HG03432 (cell line): Measurements from ENCODE around the gene CTNND1.
A peak's percentile ranks its signal among the peaks of the same experiment; 100 is the strongest.
"Not testable (repeated sequence)": the region's sequence is repeated elsewhere in the genome, so short reads cannot be mapped to it uniquely, and the experiment has no call there.

Experiments
- ATAC-seq: cut with Tn5 transposase; IDR thresholded peaks from one replicate; pipeline ENCODE4 v1.9.1; 2021; ENCODE audit warnings: mild to moderate bottlenecking, moderate library complexity; ENCODE audit not compliant: unreplicated experiment

The CTNND1 gene

GRCh38 chr11:57791321-57792059 lies 29.9 kb downstream of the CTNND1 start:
- no peak for ATAC-seq

DNA sequence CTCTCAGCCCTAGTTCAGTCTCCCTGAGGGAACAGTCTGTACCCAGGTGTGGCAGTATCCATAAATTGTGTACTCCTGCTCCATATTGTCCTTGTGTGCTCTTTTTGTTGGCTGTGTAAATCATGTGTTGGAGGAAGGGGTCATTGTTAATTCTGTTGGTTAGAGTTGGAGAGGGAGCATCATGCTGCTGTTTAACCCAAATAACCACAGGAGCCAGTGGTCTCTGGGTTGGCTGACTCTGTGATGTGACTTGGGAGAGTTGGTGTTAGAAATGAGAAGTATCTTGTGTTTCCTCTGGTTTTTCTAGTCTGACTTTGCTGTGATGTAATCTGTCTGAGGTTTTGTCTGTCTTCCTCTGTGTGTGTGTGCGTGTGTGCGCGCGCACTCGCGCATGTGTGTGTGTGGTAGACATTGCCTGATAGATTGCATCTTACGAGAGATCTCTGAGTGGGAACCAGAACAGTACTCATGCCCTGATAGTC lies 30.5 kb downstream of the CTNND1 start:
- peak; percentile 82 for ATAC-seq

DNA sequence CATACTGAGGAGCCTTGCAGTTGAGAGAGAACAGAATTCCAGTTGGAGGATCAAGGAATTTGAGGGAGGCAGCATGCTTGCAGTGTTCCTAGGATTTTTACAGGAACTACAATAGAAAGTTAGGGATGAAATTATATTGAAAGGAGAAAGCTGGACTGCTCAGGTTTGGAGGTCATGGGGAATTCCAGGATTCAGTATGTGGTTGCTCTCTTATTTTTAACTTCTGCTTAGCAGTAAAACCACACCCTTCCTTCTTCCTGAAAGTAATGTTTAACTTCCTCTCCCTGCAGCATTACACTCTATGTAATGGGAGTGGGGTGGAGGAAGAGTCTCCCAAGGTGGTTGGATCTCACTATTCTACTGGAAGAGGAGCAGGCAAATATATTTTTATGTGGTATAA lies 31.3 kb downstream of the CTNND1 start:
- ATAC-seq = peak; percentile 31

DNA sequence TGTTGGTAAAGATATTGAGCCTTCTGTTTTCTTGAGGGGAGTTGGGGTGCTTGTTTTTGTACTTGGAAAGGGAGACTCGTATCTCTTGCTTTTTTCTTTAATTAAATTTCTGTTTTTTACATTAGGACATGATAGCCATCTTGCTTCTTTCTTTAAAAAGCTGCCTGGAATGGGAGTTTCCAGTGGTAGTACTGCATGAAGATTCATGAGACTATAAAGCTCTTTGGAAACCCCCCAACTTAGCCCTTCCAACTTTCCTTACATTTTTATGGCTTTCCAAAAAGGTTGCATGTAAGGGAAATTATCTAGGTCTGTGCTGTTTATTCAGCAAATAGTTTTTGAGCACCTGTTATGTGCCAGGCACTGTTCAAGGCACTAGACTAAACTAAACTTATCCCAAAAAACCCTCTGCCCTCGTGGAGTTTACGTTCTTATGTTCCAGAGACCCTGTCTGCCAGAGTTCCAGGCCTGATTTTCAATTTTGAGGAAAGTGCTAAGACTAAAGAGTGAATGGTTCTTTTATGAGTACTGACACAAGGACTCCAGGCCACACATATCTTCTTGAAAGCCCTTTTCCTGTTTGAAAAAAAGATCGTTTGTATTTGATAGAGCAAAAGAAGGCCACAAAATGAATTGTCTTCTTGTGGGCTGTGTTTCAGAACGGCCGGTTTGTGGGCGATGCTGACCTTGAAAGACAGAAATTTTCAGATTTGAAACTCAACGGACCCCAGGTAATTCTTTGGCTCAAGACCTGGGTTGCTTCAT lies 31.9 kb downstream of the CTNND1 start:
- no peak for ATAC-seq

DNA sequence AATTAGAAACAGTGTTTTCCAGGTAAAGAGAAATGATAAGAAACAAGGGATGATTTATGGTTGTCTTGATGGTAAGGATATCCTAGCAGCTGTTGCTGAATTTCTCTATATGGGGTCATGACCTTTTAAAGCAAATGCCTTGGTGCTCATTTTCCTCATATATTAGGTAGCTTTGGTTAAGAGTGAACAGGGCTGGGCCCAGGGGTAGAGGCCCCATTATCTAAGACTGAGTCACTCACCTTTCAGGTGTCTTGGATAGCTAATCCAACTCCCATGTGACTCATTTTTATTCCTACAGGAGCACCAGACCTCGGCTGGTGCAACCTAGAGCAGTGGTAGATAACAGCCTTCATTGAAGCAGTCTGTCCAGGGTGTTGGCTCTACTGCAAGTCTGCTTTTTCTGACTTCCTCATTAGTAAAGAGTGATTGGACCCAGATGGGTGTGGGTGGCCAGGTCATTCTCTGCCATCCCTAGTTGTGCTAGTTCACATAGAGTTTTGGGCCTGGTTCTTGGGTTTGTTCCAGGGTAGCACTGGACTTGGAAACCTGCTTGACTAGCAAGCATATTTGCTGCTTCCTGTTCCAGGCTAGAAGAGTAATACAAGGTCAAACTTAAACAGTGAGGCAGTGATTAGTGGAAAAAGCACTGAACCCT lies 37.4 kb downstream of the CTNND1 start:
- no peak for ATAC-seq

DNA sequence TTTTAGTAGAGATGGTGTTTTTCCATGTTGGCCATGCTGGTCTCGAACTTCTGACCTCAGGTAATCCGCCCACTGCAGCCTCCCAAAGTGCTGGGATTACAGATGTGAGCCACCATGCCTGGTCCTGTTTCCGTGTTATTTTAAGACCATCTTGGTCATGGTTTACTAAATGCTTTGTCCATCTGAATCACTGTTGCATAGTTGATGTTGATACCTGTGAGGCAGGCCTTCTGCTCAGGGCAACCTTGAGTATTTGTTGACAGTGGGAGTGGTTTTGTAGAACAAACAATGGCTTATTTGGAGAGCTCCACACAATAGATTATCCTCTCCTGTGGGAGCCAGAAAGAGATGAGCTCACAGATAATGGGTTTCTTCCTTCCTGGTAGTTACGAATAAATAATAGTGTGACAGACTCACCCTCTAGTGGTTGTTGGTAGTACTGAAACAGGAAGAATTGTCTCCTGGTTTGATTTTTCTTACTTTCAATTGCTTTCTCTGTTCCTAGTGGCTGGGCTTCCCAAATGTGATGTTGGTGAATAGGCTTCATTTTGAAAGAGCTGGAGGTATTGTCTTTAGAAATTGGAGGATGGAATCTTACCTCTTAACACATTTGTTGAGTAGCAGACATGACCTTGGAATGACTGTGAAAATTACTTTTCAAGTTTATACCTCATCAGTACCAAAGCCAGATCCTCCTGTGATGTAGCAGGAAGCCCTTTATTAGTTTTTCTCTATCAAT lies 39.0 kb downstream of the CTNND1 start:
- ATAC-seq = peak; percentile 91

DNA sequence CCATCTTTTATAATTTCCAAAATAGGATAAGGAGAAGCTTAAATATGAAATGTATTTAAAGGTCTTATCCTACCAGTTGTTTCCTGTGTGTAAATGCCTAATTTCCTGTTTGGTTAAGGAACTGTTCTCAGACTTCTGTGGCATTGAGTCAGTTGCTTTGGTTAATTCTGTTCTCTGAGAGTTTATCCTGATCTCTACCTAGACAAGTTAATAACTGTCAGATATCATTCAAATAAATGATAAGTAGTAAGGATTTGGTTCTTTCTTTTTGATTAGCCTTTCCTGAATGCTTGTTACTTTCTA lies 39.5 kb downstream of the CTNND1 start:
- no peak for ATAC-seq

DNA sequence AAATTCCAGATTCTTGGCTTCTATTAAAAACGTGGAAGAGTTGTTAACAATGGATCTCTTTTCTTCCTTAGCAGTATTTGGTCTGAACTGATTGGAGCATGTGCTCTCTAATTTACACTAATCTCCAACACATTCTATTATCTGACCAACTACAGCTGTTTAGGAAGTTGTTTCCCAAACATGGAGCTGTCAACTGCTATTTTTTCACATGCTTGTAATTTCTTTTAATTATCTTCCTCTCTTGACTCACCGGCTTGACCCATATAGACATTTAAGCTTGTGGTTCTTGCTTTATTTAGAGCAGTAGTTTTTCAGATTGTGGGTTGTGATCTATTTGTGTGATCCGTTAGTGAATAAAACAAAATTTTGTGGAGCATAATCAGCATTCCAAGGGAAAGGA lies 40.8 kb downstream of the CTNND1 start:
- no peak for ATAC-seq

DNA sequence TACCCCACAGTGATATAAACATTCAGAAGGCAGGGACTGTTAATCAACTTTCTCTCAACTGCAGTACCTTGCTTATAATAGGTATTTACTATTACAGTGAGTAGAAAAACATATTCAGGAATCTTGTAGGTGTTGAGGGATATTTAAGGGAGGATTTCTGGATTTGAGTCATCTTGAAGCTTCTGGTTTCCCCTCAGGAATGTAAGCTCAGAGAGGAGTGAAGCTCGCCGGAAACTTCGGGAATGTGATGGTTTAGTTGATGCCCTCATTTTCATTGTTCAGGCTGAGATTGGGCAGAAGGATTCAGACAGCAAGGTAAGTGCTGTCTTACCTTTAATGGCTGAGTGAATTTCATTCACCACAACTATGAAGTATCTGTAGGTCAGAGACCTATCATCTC lies 42.9 kb downstream of the CTNND1 start:
- ATAC-seq = no peak

GRCh38 chr11:57805780-57806179 lies 44.2 kb downstream of the CTNND1 start:
- ATAC-seq = no peak

GRCh38 chr11:57812634-57813033 lies 51.0 kb downstream of the CTNND1 start:
- ATAC-seq = no peak

- peak; percentile 90 for ATAC-seq
Measured at GRCh38 chr11:57815476-57815875, 53.9 kb downstream of the CTNND1 start.

DNA sequence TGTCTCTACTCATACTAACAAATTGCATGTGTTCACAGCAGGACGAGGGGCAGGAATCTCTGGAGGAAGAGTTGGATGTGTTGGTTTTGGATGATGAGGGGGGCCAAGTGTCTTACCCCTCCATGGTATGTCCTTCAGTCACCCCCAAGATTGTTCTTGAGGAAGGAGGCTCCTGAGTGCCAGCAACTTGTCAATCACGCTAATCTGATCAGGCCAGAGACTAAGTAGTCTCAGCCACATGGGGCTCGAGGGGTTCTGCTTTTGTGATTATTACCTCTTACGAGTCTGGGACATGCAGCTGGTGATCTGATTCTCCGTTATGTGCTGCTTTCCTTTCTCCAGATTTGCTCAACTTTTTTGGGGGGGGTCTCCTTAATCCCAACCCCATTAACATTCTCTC lies 54.3 kb downstream of the CTNND1 start:
- ATAC-seq = no peak

- no peak for ATAC-seq
Measured at GRCh38 chr11:57818812-57819211, 57.2 kb downstream of the CTNND1 start.

GRCh38 chr11:57819252-57819979 lies 57.8 kb downstream of the CTNND1 start:
- no peak for ATAC-seq

DNA sequence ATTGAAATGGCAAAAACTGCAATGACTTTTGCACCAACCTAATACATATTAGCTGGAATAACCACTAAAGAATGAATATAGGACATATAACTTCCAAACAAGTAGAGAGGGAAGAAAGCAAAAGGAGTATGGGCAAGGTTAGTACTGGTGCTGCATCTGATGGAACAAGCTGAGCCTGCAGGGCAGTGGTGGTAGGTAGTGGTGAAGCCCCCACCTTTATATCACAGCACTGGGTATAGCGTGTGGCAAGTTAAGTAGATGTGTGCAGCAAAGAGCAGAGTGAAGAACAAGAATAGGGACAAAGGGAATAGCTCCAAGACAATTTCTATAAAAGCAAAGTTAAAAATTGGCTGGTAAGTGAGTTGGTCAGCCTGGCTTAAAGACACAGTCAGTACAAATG lies 62.3 kb downstream of the CTNND1 start:
- no peak for ATAC-seq

DNA sequence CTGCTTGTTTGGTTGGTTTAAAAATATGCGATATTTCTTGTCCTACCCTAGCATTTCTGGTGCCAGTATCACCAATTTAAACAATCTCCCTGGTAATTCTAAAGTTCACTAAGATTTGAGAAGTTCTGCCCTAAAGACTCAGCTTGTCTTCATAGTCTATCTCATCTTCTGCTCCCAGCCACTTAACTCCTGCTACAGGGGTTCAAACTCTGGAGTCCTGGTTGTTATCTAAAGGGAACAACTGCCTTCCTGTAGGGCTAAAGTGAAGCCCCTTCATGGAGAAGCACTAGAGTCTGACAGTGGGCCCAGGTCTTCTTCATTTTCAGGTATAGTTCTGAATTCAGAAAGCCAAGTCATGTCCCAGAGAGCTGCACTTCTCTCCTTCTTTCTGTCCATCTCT lies 73.2 kb downstream of the CTNND1 start:
- ATAC-seq = no peak

- ATAC-seq = not testable (repeated sequence)
Measured at GRCh38 chr11:57838609-57839008, 77.0 kb downstream of the CTNND1 start.

GRCh38 chr11:57842873-57843272 lies 81.3 kb downstream of the CTNND1 start:
- ATAC-seq = no peak

- ATAC-seq = no peak
Measured at GRCh38 chr11:57867966-57868365, 106.4 kb downstream of the CTNND1 start.

DNA sequence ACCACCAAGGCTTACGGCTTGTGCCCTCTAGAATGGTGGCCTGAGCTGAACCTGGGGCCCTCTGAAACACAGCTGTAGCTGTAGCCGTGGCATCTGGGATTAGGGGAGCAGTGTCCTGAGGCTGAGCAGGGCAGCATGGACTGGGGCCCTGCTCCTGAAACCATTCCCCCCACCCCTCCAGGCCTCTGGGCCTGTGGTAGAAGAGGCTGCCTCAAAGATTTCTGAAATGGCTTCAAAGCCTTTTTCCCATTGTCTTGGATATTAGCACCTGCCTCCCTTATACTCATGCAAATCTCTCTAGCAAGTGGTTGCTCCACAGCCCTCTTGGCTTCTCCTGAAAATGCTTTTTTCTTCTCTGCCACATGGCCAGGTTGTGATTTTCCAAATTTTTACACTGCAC lies 106.9 kb downstream of the CTNND1 start:
- ATAC-seq = no peak
